Measurements from ENCODE around the gene CKS1B.
A peak's percentile ranks its signal among the peaks of the same experiment; 100 is the strongest.

Gene CKS1B

DNA sequence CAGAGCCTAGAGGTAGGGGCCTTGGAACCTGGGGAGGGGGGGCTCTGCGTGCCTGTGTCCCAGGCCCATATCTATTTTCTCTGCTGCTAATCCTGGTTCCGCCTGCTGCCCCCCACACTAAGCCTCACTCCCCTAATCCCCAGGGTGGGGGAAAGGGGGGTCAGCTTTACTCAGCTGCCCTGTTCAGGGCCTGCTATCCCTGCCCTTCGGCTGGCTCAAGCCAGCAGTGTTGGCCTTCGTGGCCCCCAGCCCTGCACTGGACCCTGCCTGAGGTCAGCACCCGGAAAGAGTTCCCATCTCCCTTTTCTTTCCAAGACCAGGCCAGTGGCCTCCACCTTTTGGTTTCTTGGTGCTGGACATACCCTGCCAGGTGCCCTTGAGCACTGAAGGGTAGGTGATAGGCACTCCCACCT lies 36.5 kb downstream of the CKS1B start:
- Mint-ChIP-seq H3K9me3 (no peaks in the 10 kb centered on the region), H3K4me3 (no peak overlapping the region), H3K4me1 (peaks cover 55% of the 10 kb centered on the region), H3K27ac (no peak overlapping the region), H3K36me3 (ENCODE audit: low read depth) (no peaks in the 10 kb centered on the region), H3K27me3 (ENCODE audit: low read depth, poor library complexity) (peaks cover 11% of the 10 kb centered on the region)
- TF ChIP-seq, protein P1, sequence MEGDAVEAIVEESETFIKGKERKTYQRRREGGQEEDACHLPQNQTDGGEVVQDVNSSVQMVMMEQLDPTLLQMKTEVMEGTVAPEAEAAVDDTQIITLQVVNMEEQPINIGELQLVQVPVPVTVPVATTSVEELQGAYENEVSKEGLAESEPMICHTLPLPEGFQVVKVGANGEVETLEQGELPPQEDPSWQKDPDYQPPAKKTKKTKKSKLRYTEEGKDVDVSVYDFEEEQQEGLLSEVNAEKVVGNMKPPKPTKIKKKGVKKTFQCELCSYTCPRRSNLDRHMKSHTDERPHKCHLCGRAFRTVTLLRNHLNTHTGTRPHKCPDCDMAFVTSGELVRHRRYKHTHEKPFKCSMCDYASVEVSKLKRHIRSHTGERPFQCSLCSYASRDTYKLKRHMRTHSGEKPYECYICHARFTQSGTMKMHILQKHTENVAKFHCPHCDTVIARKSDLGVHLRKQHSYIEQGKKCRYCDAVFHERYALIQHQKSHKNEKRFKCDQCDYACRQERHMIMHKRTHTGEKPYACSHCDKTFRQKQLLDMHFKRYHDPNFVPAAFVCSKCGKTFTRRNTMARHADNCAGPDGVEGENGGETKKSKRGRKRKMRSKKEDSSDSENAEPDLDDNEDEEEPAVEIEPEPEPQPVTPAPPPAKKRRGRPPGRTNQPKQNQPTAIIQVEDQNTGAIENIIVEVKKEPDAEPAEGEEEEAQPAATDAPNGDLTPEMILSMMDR (IDR thresholded peaks at IDR 0.05): no peak
- no peak for DNase-seq

DNA sequence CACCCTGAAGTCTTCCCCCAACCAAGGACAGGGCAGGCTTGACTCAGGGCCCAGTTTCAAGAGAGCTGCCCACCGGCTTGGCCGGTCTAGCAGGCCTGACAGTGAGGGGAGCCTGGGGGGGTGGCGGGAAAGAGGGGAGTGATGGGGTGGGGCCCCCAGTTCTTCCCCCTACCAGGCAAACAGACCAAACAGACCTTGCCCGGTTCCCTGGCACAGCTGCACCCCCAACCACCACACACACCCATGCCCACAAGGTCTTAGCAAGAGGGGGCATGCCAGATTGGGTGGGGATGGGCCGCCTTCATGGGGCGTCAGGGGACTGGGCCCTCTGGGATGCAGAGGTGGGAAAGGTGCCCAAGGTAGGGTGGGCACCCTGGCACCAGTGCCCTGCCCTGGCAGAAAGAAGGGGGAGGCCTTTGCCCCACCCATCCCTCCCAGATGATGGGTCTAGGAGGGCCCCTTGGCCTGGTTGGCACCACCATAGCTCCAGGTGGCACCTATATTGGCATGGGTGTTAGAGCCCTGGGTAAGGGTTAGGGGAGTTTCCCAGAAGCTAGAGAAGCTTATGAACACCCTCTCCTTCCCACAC lies 37.0 kb downstream of the CKS1B start:
- peaks cover 11% of the 10 kb centered on the region for H3K27me3 Mint-ChIP-seq (ENCODE audit: low read depth, poor library complexity)
- H3K4me3 Mint-ChIP-seq: no peak overlapping the region
- no peaks in the 10 kb centered on the region for H3K9me3 Mint-ChIP-seq
- DNase-seq: no peak
- H3K27ac Mint-ChIP-seq: no peak overlapping the region
- TF ChIP-seq, protein P1 (IDR thresholded peaks at IDR 0.05): no peak
- H3K36me3 Mint-ChIP-seq (ENCODE audit: low read depth): no peaks in the 10 kb centered on the region
- H3K4me1 Mint-ChIP-seq: peaks cover 52% of the 10 kb centered on the region

DNA sequence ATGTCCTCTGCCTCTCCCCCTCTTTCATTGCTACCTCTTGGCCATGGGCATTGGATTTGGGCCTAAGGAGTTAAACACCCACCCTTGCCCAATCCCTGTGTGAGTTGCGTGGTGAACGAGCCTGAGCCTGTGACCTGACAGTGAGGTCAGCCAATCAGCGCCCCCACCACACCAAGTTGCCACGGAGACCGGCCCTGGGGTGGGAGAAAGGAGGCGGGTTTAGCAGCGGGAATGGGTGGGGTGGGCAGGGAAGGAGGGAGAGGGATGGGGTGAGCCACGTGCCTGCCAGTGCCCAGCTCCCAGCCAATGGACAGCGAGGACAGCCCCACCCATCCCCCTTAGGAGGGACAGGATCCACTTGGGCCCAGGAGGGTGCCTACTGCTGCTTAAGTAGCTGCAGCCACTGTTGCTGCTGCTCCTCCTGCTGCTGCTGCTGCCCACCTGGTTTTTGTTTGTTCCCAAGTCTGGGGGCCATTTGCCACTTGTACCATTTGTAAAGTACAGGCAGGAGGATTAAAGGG lies 37.6 kb downstream of the CKS1B start:
- Mint-ChIP-seq H3K27me3 (ENCODE audit: low read depth, poor library complexity) (peaks cover 11% of the 10 kb centered on the region), H3K27ac (no peak overlapping the region), H3K9me3 (no peaks in the 10 kb centered on the region), H3K36me3 (ENCODE audit: low read depth) (no peaks in the 10 kb centered on the region), H3K4me3 (no peak overlapping the region), H3K4me1 (peaks cover 51% of the 10 kb centered on the region)
- TF ChIP-seq, protein P1 (IDR thresholded peaks at IDR 0.05): no peak
- peak; percentile 57 for DNase-seq

DNA sequence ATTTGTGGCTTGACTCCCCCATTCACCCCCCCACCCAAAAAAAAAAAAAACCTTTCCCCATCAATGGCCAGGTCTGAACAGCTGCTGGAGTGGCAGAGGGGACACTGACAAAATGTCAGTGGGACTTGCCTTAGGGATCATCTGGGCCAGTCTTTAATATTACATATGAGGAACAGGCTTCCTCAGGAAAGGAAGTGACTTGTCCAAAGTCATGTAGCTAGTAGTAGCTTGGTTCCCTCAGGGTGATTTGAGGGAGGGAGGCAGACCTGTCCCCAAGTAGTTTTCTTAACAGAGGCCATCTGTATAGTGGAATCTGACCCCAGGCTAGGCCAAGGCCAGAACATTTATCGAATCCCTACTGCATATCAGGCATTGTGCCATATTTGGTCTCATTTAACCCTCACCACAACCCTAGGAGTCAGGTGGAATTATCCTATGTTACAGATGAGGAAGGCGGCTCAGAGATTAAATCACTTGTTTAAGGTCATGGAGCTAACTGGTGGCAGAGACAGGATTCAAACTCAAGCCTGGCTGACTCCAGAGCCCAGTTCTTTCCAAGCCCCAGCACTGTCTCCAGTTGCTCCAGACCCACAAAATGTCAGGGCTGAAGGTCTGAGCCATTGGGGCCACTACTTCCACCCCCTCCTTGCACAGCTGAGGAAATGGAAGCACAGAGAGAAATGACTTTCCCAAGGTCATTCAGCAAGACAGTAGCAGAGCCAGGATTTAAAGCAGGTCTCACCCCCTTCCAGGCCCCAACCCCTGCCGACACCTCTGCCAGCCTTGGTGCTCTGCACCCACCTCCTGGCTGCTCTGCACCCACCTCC lies 38.5 kb downstream of the CKS1B start:
- H3K27ac Mint-ChIP-seq: no peak overlapping the region
- no peak for DNase-seq
- TF ChIP-seq, protein P1 (IDR thresholded peaks at IDR 0.05): no peak
- no peaks in the 10 kb centered on the region for H3K36me3 Mint-ChIP-seq (ENCODE audit: low read depth)
- peaks cover 11% of the 10 kb centered on the region for H3K27me3 Mint-ChIP-seq (ENCODE audit: low read depth, poor library complexity)
- peaks cover 55% of the 10 kb centered on the region for H3K4me1 Mint-ChIP-seq
- H3K4me3 Mint-ChIP-seq: no peak overlapping the region
- H3K9me3 Mint-ChIP-seq: no peaks in the 10 kb centered on the region

DNA sequence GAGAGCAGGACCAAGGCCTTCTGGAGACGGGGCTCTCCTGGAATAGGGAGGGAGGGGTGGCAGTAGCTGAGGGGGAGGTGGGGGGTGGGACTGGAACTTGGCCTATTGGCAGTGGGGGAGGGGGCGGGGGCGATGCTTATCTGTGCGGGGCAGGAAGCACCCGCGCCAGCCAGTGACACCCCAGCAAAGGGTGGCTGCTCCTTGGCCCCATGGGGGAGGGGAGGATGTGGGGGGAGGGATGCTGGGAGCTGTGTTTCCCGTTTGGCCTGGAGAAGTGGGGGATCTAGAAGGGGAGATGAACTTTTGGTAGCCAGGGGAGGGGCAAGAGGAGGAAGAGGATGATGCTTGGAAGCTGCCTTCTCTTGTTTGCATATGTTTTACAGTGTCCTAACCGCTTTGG lies 39.2 kb downstream of the CKS1B start:
- Mint-ChIP-seq H3K4me1 (peaks cover 59% of the 10 kb centered on the region), H3K27ac (no peak overlapping the region), H3K27me3 (ENCODE audit: low read depth, poor library complexity) (peaks cover 11% of the 10 kb centered on the region), H3K4me3 (no peak overlapping the region), H3K36me3 (ENCODE audit: low read depth) (no peaks in the 10 kb centered on the region), H3K9me3 (no peaks in the 10 kb centered on the region)
- DNase-seq: no peak
- TF ChIP-seq, protein P1 (IDR thresholded peaks at IDR 0.05): no peak
